LNCaP clone FGC (cell line): ENCODE data around the gene PPM1L.
A peak's percentile ranks its signal among the peaks of the same experiment; 100 is the strongest.

Experiments used
- DNase-seq: peaks from one replicate; pipeline ENCODE4 v3.0.0-alpha.2; 2011; ENCODE audit warnings: low read depth
- H3K4me3 ChIP-seq: 2 replicates; pipeline ENCODE4 v1.5.1; 2011; ENCODE audit warnings: mild to moderate bottlenecking, low read depth, low read length, control low read depth
- TF ChIP-seq, protein P1 (sequence below): IDR thresholded peaks from 2 replicates; pipeline ENCODE4 v1.5.1; 2012; ENCODE audit warnings: mild to moderate bottlenecking; ENCODE audit not compliant: control insufficient read depth, insufficient read depth; ENCODE audit errors: extremely low read depth

Gene PPM1L

DNA sequence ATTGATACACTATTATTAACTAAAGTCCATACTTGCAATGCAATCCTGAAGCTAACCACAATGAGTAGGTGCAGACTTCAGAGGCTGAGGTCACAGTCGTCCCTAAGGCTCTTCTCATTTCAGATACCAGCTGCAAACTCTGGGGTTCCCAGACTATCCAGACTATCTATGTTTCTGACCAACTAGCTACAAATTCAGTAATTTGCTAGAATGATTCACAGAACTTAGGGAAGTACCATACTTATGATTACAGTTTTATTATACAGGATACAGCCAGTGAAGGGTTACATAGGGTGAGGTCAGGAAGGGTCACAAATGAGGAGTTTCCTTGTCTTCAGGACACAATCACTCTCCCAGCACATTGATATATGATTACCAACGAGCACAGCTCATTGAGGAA lies 36.5 kb downstream of the PPM1L start:
- DNase-seq, result no peak
- TF ChIP-seq, protein P1, sequence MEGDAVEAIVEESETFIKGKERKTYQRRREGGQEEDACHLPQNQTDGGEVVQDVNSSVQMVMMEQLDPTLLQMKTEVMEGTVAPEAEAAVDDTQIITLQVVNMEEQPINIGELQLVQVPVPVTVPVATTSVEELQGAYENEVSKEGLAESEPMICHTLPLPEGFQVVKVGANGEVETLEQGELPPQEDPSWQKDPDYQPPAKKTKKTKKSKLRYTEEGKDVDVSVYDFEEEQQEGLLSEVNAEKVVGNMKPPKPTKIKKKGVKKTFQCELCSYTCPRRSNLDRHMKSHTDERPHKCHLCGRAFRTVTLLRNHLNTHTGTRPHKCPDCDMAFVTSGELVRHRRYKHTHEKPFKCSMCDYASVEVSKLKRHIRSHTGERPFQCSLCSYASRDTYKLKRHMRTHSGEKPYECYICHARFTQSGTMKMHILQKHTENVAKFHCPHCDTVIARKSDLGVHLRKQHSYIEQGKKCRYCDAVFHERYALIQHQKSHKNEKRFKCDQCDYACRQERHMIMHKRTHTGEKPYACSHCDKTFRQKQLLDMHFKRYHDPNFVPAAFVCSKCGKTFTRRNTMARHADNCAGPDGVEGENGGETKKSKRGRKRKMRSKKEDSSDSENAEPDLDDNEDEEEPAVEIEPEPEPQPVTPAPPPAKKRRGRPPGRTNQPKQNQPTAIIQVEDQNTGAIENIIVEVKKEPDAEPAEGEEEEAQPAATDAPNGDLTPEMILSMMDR, result no peak
- no peak overlapping the region for H3K4me3 ChIP-seq

DNA sequence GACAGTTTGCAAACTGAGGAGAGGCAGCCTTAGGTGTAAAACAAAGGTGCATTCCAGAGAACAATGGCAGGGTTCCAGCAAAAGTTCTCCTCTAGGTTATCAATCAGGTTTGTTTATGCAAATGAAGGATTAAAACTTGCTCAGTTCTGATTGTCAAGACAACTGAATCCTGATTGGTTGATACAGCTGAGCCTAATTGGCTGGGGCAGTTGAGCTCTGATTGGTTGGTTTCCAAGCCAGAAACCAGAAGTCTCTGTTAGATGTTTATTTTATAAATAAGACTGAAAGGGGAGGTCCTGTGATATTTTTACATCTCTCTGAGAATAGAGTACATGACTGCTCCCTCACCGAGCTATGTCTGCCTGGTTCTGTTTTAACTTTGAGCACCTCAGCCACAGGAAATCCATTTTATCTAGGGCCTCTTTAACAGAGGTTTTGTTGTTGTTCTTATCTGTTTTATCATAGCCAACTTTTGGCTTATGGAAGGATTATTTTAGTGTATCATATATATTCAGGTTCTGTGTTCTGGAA lies 37.8 kb downstream of the PPM1L start:
- DNase-seq, result no peak
- no peak overlapping the region for H3K4me3 ChIP-seq
- TF ChIP-seq, protein P1, result no peak

DNA sequence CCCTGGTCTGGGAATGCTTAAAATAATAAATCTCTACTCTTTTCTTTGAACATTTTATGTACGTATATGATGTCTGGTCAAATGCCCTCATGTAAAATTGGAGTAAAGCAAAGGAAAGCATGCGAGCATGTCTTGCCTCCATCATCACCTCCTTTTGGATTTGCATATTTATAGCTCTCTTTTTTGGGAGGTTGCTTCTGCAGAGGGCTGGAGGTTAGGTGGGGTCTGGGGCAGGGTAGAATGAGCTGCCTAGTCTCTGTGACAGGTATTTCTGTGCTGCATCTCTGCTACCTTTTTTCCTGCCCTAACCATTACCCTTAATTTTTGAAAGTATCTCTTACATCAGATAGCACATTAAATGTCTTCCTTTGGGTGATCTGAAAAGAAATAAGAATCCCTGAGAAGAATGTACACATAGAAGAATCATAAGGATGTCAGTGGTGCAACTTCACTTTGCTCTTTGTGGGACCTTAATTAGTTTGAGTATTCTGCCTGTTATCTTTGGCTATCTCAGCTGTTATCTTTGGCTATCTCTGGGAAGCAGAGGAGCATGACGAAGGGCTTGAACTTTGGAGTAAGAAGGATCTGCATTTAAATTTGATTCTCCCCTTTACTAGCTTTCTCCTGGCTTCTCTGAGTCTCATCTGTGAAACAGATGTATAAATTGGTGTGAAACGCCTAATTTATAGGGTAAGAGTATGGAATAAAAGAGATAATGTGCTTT lies 40.2 kb downstream of the PPM1L start:
- H3K4me3 ChIP-seq, result no peak overlapping the region
- TF ChIP-seq, protein P1, result no peak
- no peak for DNase-seq

DNA sequence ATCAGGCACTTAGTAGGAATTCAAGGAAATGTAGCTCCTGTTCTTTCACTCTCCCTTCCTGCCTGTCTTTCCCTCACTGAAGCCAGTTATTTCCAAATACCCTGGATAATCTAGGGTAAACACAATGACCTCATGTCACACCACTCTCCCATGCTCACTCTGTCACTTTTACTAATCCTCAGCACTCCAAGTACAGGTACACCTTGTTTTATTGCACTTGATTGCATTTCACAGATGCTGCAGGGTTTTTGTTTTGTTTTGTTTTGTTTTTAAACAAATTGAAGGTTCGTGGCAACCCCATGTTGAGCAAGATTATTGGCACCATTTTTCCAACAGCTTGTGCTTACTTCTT lies 40.8 kb downstream of the PPM1L start:
- peak; percentile 83 for DNase-seq

DNA sequence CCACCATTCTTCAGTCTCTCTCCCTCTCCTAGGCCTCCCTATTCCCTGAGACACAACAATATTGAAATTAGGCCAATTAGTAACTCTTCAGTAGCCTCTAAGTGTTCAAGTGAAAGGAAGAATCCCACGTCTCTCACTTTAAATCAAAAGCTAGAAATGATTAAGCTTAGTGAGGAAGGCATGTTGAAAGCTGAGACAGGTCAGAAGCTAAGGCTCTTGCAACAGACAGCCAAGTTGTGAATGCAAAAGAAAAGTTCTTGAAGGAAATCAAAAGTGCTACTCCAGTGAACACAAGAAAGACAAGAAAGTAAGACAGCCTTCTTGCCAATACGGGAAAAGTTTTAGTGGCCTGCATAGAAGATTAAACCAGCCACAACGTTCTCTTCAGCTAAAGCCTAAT lies 41.3 kb downstream of the PPM1L start:
- no peak overlapping the region for H3K4me3 ChIP-seq
- TF ChIP-seq, protein P1, result no peak
- DNase-seq, result no peak

More for the DNA sequence above, 40.8 kb downstream of the PPM1L start:
- TF ChIP-seq, protein P1, result no peak
- no peak overlapping the region for H3K4me3 ChIP-seq

DNA sequence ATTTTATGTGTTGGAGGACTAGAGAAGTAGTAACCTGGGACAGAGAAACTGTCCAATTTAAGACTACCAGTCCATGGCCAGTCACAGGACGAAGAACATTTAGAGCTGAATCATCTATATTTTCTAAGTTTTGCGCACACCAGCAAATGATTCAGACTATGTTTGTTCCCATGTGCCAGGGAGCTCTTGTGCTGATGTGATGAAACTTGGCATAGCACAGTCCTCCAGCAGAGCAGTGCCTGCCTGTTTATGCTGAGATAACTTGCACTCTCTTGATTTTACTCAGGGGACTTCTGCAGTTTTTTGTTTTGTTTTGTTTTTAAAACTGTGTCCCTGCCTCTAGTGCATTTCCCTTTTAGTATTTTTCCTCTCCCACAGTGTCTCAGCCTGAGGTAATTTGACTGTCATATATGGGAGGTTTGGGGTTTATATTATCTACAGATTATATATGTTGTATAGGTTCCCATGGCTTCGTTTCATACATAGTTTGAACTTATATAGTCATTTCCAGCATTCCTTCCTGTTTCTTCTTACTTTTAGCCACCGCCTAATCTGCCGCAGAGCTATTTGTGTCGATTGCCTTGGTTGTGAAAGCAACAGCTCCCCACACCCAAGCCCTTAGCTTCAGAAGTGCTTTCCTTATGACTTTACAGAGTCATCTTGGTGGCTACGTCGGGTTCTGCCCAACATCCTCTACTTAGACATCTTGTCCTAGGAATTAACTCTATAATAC lies 45.5 kb downstream of the PPM1L start:
- DNase-seq, result no peak
- TF ChIP-seq, protein P1, result no peak
- H3K4me3 ChIP-seq, result no peak overlapping the region
